ENCODE data around the gene HSF2.

GRCh38 chr6:122423734-122424133 is 24.3 kb downstream of the HSF2 start:
- no peak for TF ChIP-seq FOXO4 (CRISPR knock-in tag; conservative IDR thresholded peaks at IDR 0.05)
- no peak for TF ChIP-seq ESRRA (CRISPR knock-in tag; IDR thresholded peaks at IDR 0.05; ENCODE audit: low read depth)
- TF ChIP-seq CREM (IDR thresholded peaks at IDR 0.05): no peak
- TF ChIP-seq CREM (CRISPR knock-in tag; IDR thresholded peaks at IDR 0.05): no peak
- TF ChIP-seq MED13 (CRISPR knock-in tag; IDR thresholded peaks at IDR 0.05): no peak
